ENCODE results near the gene COX15. TPM values are rescaled to one million over a fixed set of nuclear protein-coding genes. Genes with fewer than 3 reads are reported as not detected.

COX15 gene
- total RNA-seq, 2 experiments from 2014 or later: 34.2 to 35.3 TPM

- ChIA-PET POLR2A (no interaction called here), CTCF (interaction anchor here (1.4 kb wide), 1 partner anchor 24 kb away, joined by 5 read pairs; the partner anchor contains the start of gene ENTPD7)
- intact Hi-C loops (cut with micrococcal nuclease): no loop called here
- Mint-ChIP-seq H3K4me3 (no peak overlapping the region), H3K27ac (no peak overlapping the region), H3K36me3 (ENCODE audit: low read depth) (peaks cover 5% of the 10 kb centered on the region), H3K4me1 (ENCODE audit: low read depth) (peaks cover 5% of the 10 kb centered on the region), H3K9me3 (no peaks in the 10 kb centered on the region), H3K27me3 (no peaks in the 10 kb centered on the region)
- TF ChIP-seq CTCF (IDR thresholded peaks at IDR 0.05): no peak
- no peak for DNase-seq
- ATAC-seq: peak; percentile 71
Observed at GRCh38 chr10:99682752-99683151, 49.2 kb downstream of the COX15 start.

Other genes starting within 250 kb of the COX15 start
- not detected for gene NKX2-3, start 199.2 kb downstream of the COX15 start, total RNA-seq
- gene SLC25A28, start 111.7 kb downstream of the COX15 start, total RNA-seq: 10 to 100 TPM; 43.6 to 44.7 TPM
- 1 to 10 TPM; 1.9 to 2.2 TPM for gene ENTPD7, start 72.6 kb downstream of the COX15 start, total RNA-seq
- gene CUTC, start 107 bp upstream of the COX15 start, total RNA-seq: 10 to 100 TPM; 37.4 to 38.1 TPM
- 1 to 10 TPM in 1 of 2 experiments, under 1 TPM in 1; 0.87 to 1.0 TPM for gene ABCC2, start 50.5 kb upstream of the COX15 start, total RNA-seq

All from activated CD8-positive, alpha-beta T cell treated with anti-CD3 and anti-CD28 coated beads for 36 hours (primary cell).